Measurements from ENCODE around the gene PRSS35. TPM values are rescaled to one million over a fixed set of nuclear protein-coding genes. Genes with fewer than 3 reads are reported as not detected.

The PRSS35 gene
- total RNA-seq, 4 donors from 2014 or later: 0.20 to 2.6 (median 0.57) TPM

GRCh38 chr6:83514466-83514865 is 2.1 kb downstream of the PRSS35 start:
- Histone ChIP-seq H3K36me3 (no peaks in the 10 kb centered on the region), H3K27me3 (no peaks in the 10 kb centered on the region), H3K9me3 (no peaks in the 10 kb centered on the region), H3K4me1 (peaks cover 0 to 25% (median 0%) of the 10 kb centered on the region in 4 donors), H3K27ac (no peak overlapping the region), H3K4me3 (no peak overlapping the region)
- DNase-seq (ENCODE audit: low spot score in 2 of 2): no peak
- 62 to 64% methylated on average over 1 of the region's 1 CpG for WGBS, 2 donors
- TF ChIP-seq EP300 (IDR thresholded peaks at IDR 0.05) (no peak), CTCF (IDR thresholded peaks at IDR 0.05) (no peak), POLR2A (IDR thresholded peaks at IDR 0.05) (no peak)

GRCh38 chr6:83514866-83515466 is 2.6 kb downstream of the PRSS35 start:
- TF ChIP-seq EP300 (IDR thresholded peaks at IDR 0.05) (no peak), POLR2A (IDR thresholded peaks at IDR 0.05) (no peak), CTCF (IDR thresholded peaks at IDR 0.05) (peak; percentile 68 to 78 (median 74))
- no peaks in the 10 kb centered on the region for H3K27me3 ChIP-seq
- no peak overlapping the region for H3K27ac ChIP-seq
- no peaks in the 10 kb centered on the region for H3K36me3 ChIP-seq
- no peak overlapping the region for H3K4me3 ChIP-seq
- DNase-seq (ENCODE audit: low spot score in 2 of 2): peak in 1 of 2 donors; percentile 76
- H3K4me1 ChIP-seq: peaks cover 0 to 25% (median 0%) of the 10 kb centered on the region in 4 donors
- 17 to 44% methylated on average over 4 of the region's 4 CpGs for WGBS, 2 donors
- no peaks in the 10 kb centered on the region for H3K9me3 ChIP-seq

GRCh38 chr6:83517500-83517899 is 5.2 kb downstream of the PRSS35 start:
- H3K4me1 ChIP-seq: peaks cover 0 to 15% (median 0%) of the 10 kb centered on the region in 4 donors
- H3K27ac ChIP-seq: no peak overlapping the region
- TF ChIP-seq CTCF (IDR thresholded peaks at IDR 0.05) (no peak), EP300 (IDR thresholded peaks at IDR 0.05) (no peak), POLR2A (IDR thresholded peaks at IDR 0.05) (no peak)
- H3K27me3 ChIP-seq: no peaks in the 10 kb centered on the region
- H3K4me3 ChIP-seq: no peak overlapping the region
- no peak for DNase-seq (ENCODE audit: low spot score in 2 of 2)
- H3K36me3 ChIP-seq: no peaks in the 10 kb centered on the region
- WGBS, 2 donors: 43 to 71% methylated on average over 1 of the region's 1 CpG
- no peaks in the 10 kb centered on the region for H3K9me3 ChIP-seq

GRCh38 chr6:83518816-83519480 is 6.6 kb downstream of the PRSS35 start:
- Histone ChIP-seq H3K4me3 (no peak overlapping the region), H3K4me1 (peaks cover 0 to 5% (median 0%) of the 10 kb centered on the region in 4 donors), H3K9me3 (no peaks in the 10 kb centered on the region), H3K36me3 (no peaks in the 10 kb centered on the region), H3K27ac (no peak overlapping the region), H3K27me3 (no peaks in the 10 kb centered on the region)
- no peak for DNase-seq (ENCODE audit: low spot score in 2 of 2)
- WGBS, 2 donors: 67 to 71% methylated on average over 4 of the region's 4 CpGs
- peak in 2 of 5 experiments; percentile 8 to 32 for TF ChIP-seq CTCF (IDR thresholded peaks at IDR 0.05)
- no peak for TF ChIP-seq POLR2A (IDR thresholded peaks at IDR 0.05)

- 46 to 54% methylated on average over 5 of the region's 5 CpGs for WGBS, 2 donors
- DNase-seq (ENCODE audit: low spot score in 2 of 2): peak; percentile 43 to 59
- H3K36me3 ChIP-seq: no peaks in the 10 kb centered on the region
- H3K4me1 ChIP-seq: no peaks in the 10 kb centered on the region
- H3K27ac ChIP-seq: no peak overlapping the region
- TF ChIP-seq POLR2A (IDR thresholded peaks at IDR 0.05) (no peak), EP300 (IDR thresholded peaks at IDR 0.05) (no peak), CTCF (IDR thresholded peaks at IDR 0.05) (peak; percentile 17 to 47 (median 35))
- H3K9me3 ChIP-seq: peaks cover 0 to 5% (median 0%) of the 10 kb centered on the region in 4 donors
- no peak overlapping the region for H3K4me3 ChIP-seq
- no peaks in the 10 kb centered on the region for H3K27me3 ChIP-seq
These were observed 23.8 kb downstream of the PRSS35 start for GRCh38 chr6:83536034-83536646.
